Breast epithelium (tissue), 3 donors: Measurements from ENCODE around the gene MDGA2.

Source experiments
- CTCF ChIP-seq, 3 donors: fragments of 450-650 bp; IDR thresholded peaks; one replicate each; pipeline ENCODE4 v1.5.1; 2016 to 2017; ENCODE audit warnings: antibody characterized with exemption in 3 of 3, mild to moderate bottlenecking in 3 of 3, moderate library complexity in 3 of 3
- POLR2A ChIP-seq: fragments of 450-650 bp; IDR thresholded peaks from one replicate; pipeline ENCODE4 v1.6.1; 2016; ENCODE audit warnings: antibody characterized with exemption, mild to moderate bottlenecking, moderate library complexity
- POLR2AphosphoS5 ChIP-seq, 3 donors: sonication (generic); formaldehyde crosslinking; IDR thresholded peaks; one replicate each; pipeline ENCODE4 v1.6.1; 2017; ENCODE audit warnings: antibody characterized with exemption in 3 of 3

GRCh38 chr14:47195582-47195981 is 479.8 kb downstream of the MDGA2 start:
- TF ChIP-seq POLR2A, result no peak
- TF ChIP-seq CTCF (IDR thresholded peaks at IDR 0.05), result no peak
- no peak for TF ChIP-seq POLR2AphosphoS5 (IDR thresholded peaks at IDR 0.05)
